HFF-Myc (cell line): ENCODE measurements around the gene BRPF1.

Experiments used
- DNase-seq: peaks from one replicate; pipeline ENCODE4 v3.0.0-alpha.2; 2011; ENCODE audit warnings: low read depth; ENCODE audit errors: extremely low read depth
- H3K4me3 ChIP-seq: replicated peaks from 2 replicates; pipeline ENCODE4 v1.5.1; 2011; ENCODE audit warnings: low read depth, mild to moderate bottlenecking, control low read depth, low read length
- CTCF ChIP-seq: IDR thresholded peaks from 2 replicates; pipeline ENCODE4 v1.5.1; 2012; ENCODE audit warnings: mild to moderate bottlenecking, low read depth, low read length, control low read depth; ENCODE audit errors: missing control alignments

Gene BRPF1

DNA sequence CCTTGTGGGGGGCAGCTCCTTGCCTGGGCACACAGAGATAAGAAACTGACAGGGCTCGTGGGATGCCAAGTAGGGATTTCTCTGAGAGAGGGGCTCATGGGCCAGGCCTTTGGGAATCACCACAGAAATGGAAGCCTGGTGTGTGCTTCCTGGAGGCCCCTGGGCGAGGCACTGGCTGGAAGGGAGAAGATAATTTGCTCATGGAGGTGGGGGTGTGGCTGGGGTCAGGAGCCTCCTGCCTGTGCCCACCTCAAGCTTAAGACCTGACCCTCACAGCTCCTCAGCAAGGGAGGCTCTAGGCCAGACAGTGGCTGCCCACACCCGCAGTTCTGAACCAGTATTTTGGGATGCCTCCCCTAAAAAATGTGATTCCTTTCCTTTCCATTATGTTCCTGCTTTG, 44.8 kb upstream of the BRPF1 start:
- no peak overlapping the region for H3K4me3 ChIP-seq
- TF ChIP-seq CTCF, result no peak
- no peak for DNase-seq

DNA sequence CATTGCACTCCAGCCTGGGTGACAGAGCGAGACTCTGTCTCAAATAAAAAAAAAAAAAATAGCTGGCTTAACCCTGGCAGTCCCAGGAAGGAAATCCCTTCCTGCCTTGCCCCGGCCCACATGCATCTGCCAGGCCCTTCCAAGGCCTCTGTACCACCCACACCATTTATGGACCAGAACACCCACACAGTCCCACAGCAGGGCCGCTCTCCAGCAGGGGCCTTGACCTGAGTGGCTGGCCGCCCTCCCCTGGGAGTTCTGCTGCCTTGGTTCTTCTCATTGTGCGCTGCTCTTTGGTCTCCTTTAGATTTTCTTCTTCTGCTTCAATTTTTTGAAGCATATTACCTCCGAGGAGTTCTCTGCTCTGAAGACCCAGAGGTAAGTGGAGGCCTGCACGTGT, 44.0 kb upstream of the BRPF1 start:
- no peak for TF ChIP-seq CTCF
- DNase-seq, result no peak
- H3K4me3 ChIP-seq, result no peak overlapping the region

- no peak for DNase-seq
- no peak overlapping the region for H3K4me3 ChIP-seq
- no peak for TF ChIP-seq CTCF
Measured at GRCh38 chr3:9688961-9689360, 42.6 kb upstream of the BRPF1 start.

DNA sequence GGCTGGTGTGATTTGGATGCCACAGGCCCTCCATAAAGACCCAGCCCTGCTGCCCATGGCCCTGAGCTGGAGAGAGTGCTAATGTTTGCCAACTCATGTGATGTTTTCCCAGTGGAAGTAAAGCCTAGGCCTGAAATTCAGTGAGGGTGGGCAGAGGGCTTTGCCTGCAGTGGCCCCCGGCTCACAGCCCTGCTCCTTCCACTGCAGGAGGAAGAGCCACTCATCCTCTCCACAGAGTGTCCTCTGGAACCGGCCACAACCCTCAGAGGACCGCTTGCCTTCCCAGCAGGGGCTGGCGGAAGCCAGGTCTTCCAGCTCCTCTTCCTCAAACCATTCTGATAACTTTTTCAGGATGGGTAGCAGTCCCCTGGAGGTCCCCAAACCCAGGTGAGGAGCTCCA, 41.8 kb upstream of the BRPF1 start:
- no peak overlapping the region for H3K4me3 ChIP-seq
- no peak for TF ChIP-seq CTCF
- no peak for DNase-seq

DNA sequence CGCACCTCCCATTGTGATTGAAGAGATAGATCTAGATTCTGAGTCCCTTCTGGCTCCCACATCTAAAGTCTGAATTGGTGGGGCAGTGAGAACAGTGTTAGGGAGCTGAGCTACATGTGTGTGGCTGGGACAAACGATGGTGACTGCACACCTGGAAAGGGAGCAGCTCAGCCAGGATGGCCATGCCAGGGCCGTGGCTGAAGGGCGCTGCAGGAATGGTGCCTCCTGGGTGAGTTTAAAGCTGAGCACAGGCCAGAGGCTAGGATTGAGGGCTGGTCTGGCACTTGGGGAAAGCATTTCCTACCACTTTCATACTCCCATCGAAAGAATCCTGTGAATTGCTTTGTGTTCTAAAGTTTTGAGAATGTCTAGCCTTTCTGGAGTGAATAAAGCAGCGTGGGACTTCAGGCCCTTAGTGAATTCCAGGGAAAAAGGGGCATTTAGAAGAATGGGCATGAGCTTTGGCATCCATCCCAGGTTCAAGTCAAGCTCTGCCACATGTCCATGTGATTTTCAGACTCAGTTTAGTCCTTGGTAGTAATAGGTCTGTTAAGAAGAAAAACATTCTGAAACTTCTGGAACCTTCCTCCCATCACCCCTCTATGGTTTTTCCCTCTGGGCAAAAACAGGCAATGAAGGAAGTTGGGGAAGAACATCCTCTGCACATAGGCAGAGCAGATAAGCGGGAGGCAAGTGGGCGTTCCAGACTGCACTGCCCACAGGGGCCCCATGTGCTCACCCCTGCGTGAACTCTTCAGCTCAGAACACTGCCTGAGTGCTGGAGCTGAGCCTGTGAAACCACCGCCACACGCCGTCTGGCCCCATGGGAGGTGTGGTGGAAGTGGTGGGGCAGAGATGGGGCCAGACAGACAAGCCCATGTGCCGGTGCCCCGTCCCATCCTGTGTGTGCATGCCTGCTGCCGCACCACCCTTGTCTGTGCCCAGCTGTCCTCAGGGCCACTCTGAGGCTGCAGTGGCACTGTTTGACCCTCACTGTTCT, 40.8 kb upstream of the BRPF1 start:
- TF ChIP-seq CTCF, result no peak
- DNase-seq, result no peak
- H3K4me3 ChIP-seq, result no peak overlapping the region

DNA sequence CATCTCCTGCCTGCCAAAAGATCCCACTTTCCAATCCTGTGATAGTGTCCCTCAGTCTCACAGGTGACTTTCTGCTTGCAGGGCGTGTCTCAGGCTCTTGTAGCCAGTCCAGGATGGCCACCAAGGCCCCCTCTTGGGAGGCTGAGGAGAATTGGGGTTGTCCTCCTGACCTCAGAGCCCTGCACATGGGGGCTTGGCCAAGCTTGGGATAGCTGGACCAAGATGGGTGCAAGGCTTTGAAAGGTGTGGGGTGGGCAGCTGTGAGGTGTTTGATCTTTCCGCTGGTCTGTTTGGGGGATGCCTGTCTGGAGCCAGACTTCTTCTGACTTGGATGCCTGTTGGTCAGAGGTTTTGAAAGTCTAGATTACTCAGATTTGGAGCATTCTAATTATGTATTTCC, 39.9 kb upstream of the BRPF1 start:
- no peak overlapping the region for H3K4me3 ChIP-seq
- DNase-seq, result no peak
- TF ChIP-seq CTCF, result no peak
